ENCODE data around the gene OR2T29. TPM values are rescaled to one million over a fixed set of nuclear protein-coding genes. Genes with fewer than 3 reads are reported as not detected.

The OR2T29 gene
- total RNA-seq, 1 donor from 2014 or later, result not detected

- Histone ChIP-seq H3K27ac (no peak overlapping the region), H3K4me3 (no peak overlapping the region), H3K4me1 (no peaks in the 10 kb centered on the region), H3K27me3 (ENCODE audit: low read depth) (no peaks in the 10 kb centered on the region), H3K36me3 (no peaks in the 10 kb centered on the region), H3K9me3 (no peaks in the 10 kb centered on the region)
- ATAC-seq, result no peak
- intact Hi-C loops (cut with DNase I), result no loop called here
- no peak for DNase-seq
- TF ChIP-seq CTCF (IDR thresholded peaks at IDR 0.05), result no peak
Observed at GRCh38 chr1:248593226-248593625, 30.7 kb upstream of the OR2T29 start.

GRCh38 chr1:248592655-248593054 lies 30.1 kb upstream of the OR2T29 start:
- Histone ChIP-seq H3K9me3 (no peaks in the 10 kb centered on the region), H3K4me3 (no peak overlapping the region), H3K4me1 (no peaks in the 10 kb centered on the region), H3K36me3 (no peaks in the 10 kb centered on the region), H3K27me3 (ENCODE audit: low read depth) (no peaks in the 10 kb centered on the region), H3K27ac (no peak overlapping the region)
- no peak for TF ChIP-seq CTCF (IDR thresholded peaks at IDR 0.05)
- DNase-seq, result no peak
- intact Hi-C loops (cut with DNase I), result no loop called here
- no peak for ATAC-seq

GRCh38 chr1:248590055-248590454 lies 27.5 kb upstream of the OR2T29 start:
- no peaks in the 10 kb centered on the region for H3K36me3 ChIP-seq
- DNase-seq, result no peak
- ATAC-seq, result no peak
- no peak overlapping the region for H3K27ac ChIP-seq
- no peak overlapping the region for H3K4me3 ChIP-seq
- H3K4me1 ChIP-seq, result no peaks in the 10 kb centered on the region
- no peaks in the 10 kb centered on the region for H3K27me3 ChIP-seq (ENCODE audit: low read depth)
- no peak for TF ChIP-seq CTCF (IDR thresholded peaks at IDR 0.05)
- no peaks in the 10 kb centered on the region for H3K9me3 ChIP-seq
- intact Hi-C loops (cut with DNase I), result no loop called here

GRCh38 chr1:248589334-248589733 lies 26.8 kb upstream of the OR2T29 start:
- Histone ChIP-seq H3K27ac (no peak overlapping the region), H3K9me3 (no peaks in the 10 kb centered on the region), H3K27me3 (ENCODE audit: low read depth) (no peaks in the 10 kb centered on the region), H3K4me1 (no peaks in the 10 kb centered on the region), H3K4me3 (no peak overlapping the region), H3K36me3 (no peaks in the 10 kb centered on the region)
- DNase-seq (no peak), ATAC-seq (no peak)
- no peak for TF ChIP-seq CTCF (IDR thresholded peaks at IDR 0.05)
- intact Hi-C loops (cut with DNase I), result no loop called here

- DNase-seq (no peak), ATAC-seq (no peak)
- H3K9me3 ChIP-seq, result no peaks in the 10 kb centered on the region
- TF ChIP-seq CTCF (IDR thresholded peaks at IDR 0.05), result no peak
- intact Hi-C loops (cut with DNase I), result no loop called here
- H3K4me1 ChIP-seq, result no peaks in the 10 kb centered on the region
- H3K36me3 ChIP-seq, result no peaks in the 10 kb centered on the region
- H3K27ac ChIP-seq, result no peak overlapping the region
- no peaks in the 10 kb centered on the region for H3K27me3 ChIP-seq (ENCODE audit: low read depth)
- no peak overlapping the region for H3K4me3 ChIP-seq
Observed at GRCh38 chr1:248585266-248585665, 22.7 kb upstream of the OR2T29 start.
